NT2/D1 (cell line): ENCODE results near the gene PFN3.
A peak's percentile ranks its signal among the peaks of the same experiment; 100 is the strongest.

Source experiments
- SUZ12 ChIP-seq: IDR thresholded peaks from 2 replicates; pipeline ENCODE4 v1.6.1; 2011; ENCODE audit not compliant: insufficient read length, insufficient read depth; ENCODE audit errors: extremely low read depth
- YY1 ChIP-seq: IDR thresholded peaks from 2 replicates; pipeline ENCODE4 v1.6.1; 2011; ENCODE audit not compliant: insufficient read length, insufficient read depth
- ZNF274 ChIP-seq: IDR thresholded peaks from 2 replicates; pipeline ENCODE4 v1.6.1; 2011; ENCODE audit warnings: mild to moderate bottlenecking, low read depth, low read length

- TF ChIP-seq YY1 = no peak
- TF ChIP-seq SUZ12 = peak; percentile 18
- TF ChIP-seq ZNF274 = no peak
Observed at GRCh38 chr5:177403102-177403791, 2.8 kb upstream of the PFN3 start.
